ENCODE results near the gene ADGRA3. TPM values are rescaled to one million over a fixed set of nuclear protein-coding genes. Genes with fewer than 3 reads are reported as not detected.

ADGRA3 gene
- total and polyA plus RNA-seq, 8 donors = 13.4 to 27.4 (median 17.6) TPM

DNA sequence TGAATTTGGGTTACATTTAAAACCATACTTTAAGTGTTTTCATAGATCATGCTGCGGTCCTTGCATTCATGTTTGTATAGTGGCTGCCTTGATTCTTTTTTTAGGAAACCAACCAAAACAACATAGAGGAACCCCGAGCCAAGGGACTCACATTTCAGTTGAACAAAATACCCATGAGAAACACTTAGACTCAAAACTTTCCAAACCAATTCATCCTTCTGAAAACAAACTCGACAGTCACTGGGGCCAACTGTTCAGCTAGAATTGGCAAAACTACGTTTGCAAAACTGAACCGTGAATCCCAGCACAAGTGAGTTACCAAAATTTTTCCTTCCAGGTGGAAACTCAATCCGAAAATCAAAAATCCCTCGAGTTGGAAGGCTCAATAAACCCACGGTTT lies 1.4 kb downstream of the ADGRA3 start:
- FAIRE-seq = no peak
- no peak for ATAC-seq
- no peak for DNase-seq
- Histone ChIP-seq H3K9me3 (no peaks in the 10 kb centered on the region), H3K27me3 (no peaks in the 10 kb centered on the region), H3K4me1 (peaks cover 7 to 28% (median 19%) of the 10 kb centered on the region in 3 donors), H3K4me3 (peak overlapping the region; percentile 28 to 62 (median 45)), H3K27ac (peak overlapping the region; percentile 51 to 82 (median 75)), H3K36me3 (no peaks in the 10 kb centered on the region)
- intact Hi-C loops (cut with DNase I) = no loop called here
- TF ChIP-seq, protein P1, sequence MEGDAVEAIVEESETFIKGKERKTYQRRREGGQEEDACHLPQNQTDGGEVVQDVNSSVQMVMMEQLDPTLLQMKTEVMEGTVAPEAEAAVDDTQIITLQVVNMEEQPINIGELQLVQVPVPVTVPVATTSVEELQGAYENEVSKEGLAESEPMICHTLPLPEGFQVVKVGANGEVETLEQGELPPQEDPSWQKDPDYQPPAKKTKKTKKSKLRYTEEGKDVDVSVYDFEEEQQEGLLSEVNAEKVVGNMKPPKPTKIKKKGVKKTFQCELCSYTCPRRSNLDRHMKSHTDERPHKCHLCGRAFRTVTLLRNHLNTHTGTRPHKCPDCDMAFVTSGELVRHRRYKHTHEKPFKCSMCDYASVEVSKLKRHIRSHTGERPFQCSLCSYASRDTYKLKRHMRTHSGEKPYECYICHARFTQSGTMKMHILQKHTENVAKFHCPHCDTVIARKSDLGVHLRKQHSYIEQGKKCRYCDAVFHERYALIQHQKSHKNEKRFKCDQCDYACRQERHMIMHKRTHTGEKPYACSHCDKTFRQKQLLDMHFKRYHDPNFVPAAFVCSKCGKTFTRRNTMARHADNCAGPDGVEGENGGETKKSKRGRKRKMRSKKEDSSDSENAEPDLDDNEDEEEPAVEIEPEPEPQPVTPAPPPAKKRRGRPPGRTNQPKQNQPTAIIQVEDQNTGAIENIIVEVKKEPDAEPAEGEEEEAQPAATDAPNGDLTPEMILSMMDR (IDR thresholded peaks at IDR 0.05) = no peak
- WGBS, 2 donors = 4 to 5% methylated on average over 8 of the region's 8 CpGs

DNA sequence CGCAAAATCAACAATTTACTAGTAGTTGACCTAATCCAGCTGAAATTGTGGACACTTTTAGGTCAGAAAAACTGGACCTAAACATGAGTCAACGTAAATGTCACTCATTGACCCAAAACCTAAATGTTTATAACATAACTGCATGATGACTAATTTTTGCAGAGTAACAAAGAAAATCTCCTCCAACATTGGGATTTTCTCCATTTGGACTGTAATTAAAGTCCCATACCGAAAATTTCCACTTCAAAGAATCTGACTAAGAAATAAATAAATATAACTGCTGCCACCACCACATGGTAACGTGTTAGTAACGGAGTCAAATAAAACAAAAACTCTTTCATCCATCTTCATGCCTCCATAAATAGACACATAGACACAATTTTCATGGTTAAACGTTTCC lies 1.9 kb downstream of the ADGRA3 start:
- ATAC-seq (no peak), FAIRE-seq (no peak), DNase-seq (no peak)
- peaks cover 7 to 28% (median 19%) of the 10 kb centered on the region in 3 donors for H3K4me1 ChIP-seq
- H3K4me3 ChIP-seq = peak overlapping the region in 2 of 4 donors; percentile 52 to 62
- no peaks in the 10 kb centered on the region for H3K36me3 ChIP-seq
- peak overlapping the region in 2 of 4 donors; percentile 76 to 82 for H3K27ac ChIP-seq
- intact Hi-C loops (cut with DNase I) = no loop called here
- no peaks in the 10 kb centered on the region for H3K9me3 ChIP-seq
- 33 to 37% methylated on average over 6 of the region's 6 CpGs for WGBS, 2 donors
- no peaks in the 10 kb centered on the region for H3K27me3 ChIP-seq
- TF ChIP-seq, protein P1 (IDR thresholded peaks at IDR 0.05) = no peak

DNA sequence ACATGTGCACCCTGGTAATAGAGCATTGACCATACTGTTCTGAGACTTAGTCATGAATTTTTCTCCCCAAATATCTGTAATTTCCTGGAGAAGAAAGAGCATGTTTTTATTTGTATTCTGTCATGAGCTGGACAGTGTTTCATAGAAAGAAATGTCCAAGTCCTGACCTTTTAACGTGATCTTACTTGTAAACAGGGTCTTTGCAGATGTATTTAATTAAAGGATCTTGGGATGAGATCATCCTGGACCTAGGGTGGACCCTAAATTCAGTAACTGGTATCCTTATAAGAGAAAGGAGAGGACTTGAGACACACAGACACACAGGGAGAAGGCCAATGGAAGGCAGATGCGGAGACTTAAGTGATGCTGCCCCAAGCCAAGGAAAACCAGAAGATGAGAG lies 3.6 kb downstream of the ADGRA3 start:
- Histone ChIP-seq H3K4me3 (no peak overlapping the region), H3K9me3 (no peaks in the 10 kb centered on the region), H3K4me1 (peaks cover 7 to 38% (median 19%) of the 10 kb centered on the region in 3 donors), H3K27me3 (no peaks in the 10 kb centered on the region), H3K27ac (no peak overlapping the region), H3K36me3 (no peaks in the 10 kb centered on the region)
- ATAC-seq = no peak
- 79 to 82% methylated on average over 2 of the region's 2 CpGs for WGBS, 2 donors
- TF ChIP-seq, protein P1 (IDR thresholded peaks at IDR 0.05) = no peak
- no peak for FAIRE-seq
- intact Hi-C loops (cut with DNase I) = no loop called here
- no peak for DNase-seq

DNA sequence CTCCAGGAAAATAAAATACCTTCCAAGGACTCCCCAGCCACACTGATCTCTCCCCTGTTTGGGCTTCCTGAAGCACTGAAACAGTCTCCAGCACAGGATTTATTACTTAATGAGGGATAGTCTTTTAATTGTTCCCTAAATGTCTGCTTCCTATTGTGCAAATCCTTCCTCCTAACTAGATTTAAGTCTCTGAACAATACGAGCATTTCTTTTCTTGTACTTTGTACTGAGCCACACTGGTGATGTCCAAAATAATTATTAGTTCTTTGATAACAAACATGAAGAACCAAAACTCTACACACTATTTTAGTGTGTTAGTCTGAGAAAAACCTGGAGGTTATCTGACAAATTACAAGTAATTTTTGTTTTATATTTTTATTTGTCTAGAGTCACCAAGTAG lies 5.1 kb downstream of the ADGRA3 start:
- peak overlapping the region in 1 of 4 donors; percentile 33 for H3K27ac ChIP-seq
- H3K4me1 ChIP-seq = peaks cover 17 to 46% (median 19%) of the 10 kb centered on the region in 3 donors
- H3K36me3 ChIP-seq = no peaks in the 10 kb centered on the region
- no peaks in the 10 kb centered on the region for H3K27me3 ChIP-seq
- intact Hi-C loops (cut with DNase I) = no loop called here
- DNase-seq (no peak), FAIRE-seq (no peak), ATAC-seq (no peak)
- no peak overlapping the region for H3K4me3 ChIP-seq
- TF ChIP-seq, protein P1 (IDR thresholded peaks at IDR 0.05) = no peak
- no peaks in the 10 kb centered on the region for H3K9me3 ChIP-seq
- WGBS, 2 donors = 11 to 17% methylated on average over 1 of the region's 1 CpG

DNA sequence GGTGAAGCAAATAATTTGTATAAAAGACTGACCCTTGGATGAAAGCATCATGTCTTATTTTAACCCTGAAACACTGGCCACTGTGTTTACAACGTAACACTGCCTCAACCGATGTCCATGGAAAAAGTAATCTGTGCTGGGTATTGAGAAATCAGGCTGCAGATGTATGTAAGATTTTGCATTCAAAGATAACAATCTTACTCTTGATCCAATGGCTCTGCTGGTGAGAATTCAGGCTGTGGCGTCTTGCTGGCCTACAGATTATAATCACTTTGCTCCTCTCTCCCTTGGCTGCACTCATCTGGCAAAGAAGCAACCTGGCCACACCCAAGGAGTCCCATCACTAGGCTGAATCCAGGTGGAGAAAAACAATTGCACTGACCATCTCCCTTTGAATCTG lies 7.5 kb downstream of the ADGRA3 start:
- TF ChIP-seq, protein P1 (IDR thresholded peaks at IDR 0.05) = no peak
- 72 to 76% methylated on average over 3 of the region's 3 CpGs for WGBS, 2 donors
- no peaks in the 10 kb centered on the region for H3K9me3 ChIP-seq
- ATAC-seq (no peak), FAIRE-seq (no peak), DNase-seq (no peak)
- peaks cover 13 to 41% (median 13%) of the 10 kb centered on the region in 3 donors for H3K4me1 ChIP-seq
- no peaks in the 10 kb centered on the region for H3K27me3 ChIP-seq
- no peaks in the 10 kb centered on the region for H3K36me3 ChIP-seq
- H3K4me3 ChIP-seq = no peak overlapping the region
- intact Hi-C loops (cut with DNase I) = no loop called here
- no peak overlapping the region for H3K27ac ChIP-seq

Measured in pancreas (tissue), 10 donors.